ENCODE data around the gene PDE10A.
"Not testable (repeated sequence)": the region's sequence is repeated elsewhere in the genome, so short reads cannot be mapped to it uniquely, and the experiment has no call there.

Gene PDE10A

DNA sequence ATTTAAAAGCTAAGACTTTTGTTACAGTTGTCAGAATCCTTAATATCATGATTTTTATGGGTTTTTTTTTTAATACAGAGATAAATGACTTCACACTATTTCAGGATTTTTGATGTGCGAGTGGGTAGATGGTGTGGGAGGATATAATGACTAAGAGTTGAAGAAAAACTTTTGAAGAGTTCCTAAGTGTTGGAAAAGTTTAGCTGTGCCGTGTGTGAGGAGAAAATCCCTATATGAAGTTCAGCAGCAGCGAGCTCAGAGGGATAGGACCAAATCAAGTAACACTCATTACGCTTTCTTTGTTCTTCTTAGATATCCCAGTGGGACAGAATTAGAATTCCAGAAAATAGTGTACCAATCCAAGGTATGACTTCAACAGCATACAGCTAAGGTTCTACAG lies 34.1 kb downstream of the PDE10A start:
- DNase-seq (ENCODE audit: low read depth in 1 of 2, low spot score in 1 of 2) = no peak

DNA sequence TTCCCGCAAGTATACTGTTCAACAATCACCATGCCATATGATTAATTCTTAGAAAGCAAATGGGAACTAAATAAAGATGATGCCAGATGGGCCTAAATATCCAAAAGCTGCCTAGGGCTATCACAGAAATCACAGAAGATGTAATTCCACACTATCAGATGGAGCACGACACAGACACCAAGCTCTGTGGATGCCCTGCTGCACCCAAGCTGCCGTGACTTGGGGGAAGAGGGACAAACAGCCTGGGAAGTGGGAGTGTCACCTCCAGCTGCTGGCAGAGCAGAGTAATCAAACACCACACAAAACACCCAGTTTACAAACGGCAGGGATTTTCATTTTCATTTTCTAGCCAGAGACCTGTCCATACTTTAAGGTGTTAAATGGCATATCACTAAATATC lies 35.7 kb downstream of the PDE10A start:
- no peak for DNase-seq (ENCODE audit: low read depth in 1 of 2, low spot score in 1 of 2)

GRCh38 chr6:165626711-165627110 lies 36.3 kb downstream of the PDE10A start:
- DNase-seq (ENCODE audit: low read depth in 1 of 2, low spot score in 1 of 2) = no peak

DNA sequence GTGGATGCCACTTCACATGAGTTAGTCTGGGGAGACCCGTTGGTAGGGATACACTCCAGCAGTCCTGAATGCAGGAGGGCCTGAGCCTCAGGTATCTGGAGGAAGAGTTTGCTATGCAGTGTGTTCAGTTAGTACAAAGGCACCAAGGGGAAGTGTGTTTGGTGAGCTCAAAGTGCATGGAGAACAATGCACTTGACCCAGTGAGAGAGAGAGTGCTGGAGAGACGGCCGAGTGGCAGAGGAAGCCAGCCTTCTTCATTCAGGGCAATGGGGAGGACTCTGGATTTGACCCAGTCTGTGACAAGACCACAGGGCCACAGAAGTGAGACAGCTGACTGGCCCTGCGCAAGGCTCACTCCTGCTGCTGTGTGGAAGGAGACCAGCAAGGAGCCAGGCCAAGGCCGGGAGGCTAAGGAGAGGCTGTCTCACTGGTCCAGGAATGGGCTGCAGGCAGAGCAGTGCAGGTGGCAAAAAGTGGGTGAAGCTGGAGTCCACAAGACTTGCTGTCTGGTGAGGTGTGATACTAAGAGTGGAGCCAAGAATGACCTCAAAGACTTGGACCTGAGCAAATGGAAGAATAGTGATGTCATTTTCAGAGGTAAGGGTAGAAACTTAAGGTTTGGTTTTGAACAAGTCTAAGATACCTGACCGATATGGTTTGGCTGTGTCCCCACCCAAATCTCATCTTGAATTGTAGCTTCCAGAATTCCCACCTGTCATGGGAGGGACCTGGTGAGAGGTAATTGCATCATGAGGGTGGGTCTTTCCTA lies 38.0 kb downstream of the PDE10A start:
- no peak for DNase-seq (ENCODE audit: low read depth in 1 of 2, low spot score in 1 of 2)

DNA sequence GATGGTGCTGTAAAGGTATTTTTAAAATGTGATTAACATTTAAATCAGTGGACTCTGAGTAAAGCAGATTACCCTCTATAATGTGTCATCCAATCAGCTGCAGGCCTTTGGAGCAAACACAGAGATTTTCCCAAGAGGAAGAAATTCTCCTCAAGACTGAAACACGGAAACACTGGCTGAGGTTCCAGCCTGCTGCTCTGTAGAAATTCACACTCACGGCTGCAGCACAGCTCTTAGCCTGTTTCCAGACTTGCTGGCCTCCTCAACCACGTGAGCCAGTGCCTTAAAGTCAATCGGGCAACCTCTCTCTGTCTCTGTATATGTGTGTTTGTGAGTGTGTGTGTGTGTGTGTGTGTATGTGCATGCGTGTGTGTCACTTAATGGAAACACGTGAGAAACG lies 41.1 kb downstream of the PDE10A start:
- no peak for DNase-seq (ENCODE audit: low read depth in 1 of 2, low spot score in 1 of 2)

DNA sequence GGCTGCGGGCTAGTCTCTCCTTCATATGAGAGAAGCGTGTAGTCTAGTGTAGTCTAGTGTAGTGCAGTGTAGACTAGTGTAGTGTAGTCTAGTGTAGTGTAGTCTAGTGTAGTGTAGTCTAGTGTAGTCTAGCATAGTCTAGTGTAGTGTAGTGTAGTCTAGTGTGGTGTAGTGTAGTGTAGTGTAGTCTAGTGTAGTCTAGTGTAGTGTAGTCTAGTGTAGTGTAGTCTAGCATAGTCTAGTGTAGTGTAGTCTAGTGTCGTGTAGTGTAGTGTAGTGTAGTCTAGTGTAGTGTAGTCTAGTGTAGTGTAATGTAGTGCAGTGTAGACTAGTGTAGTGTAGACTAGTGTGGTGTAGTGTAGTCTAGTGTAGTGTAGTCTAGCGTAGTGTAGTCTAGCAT lies 44.1 kb downstream of the PDE10A start:
- DNase-seq (ENCODE audit: low read depth in 1 of 2, low spot score in 1 of 2) = not testable (repeated sequence)

GRCh38 chr6:165618241-165618640 lies 44.8 kb downstream of the PDE10A start:
- DNase-seq (ENCODE audit: low read depth in 1 of 2, low spot score in 1 of 2) = no peak

DNA sequence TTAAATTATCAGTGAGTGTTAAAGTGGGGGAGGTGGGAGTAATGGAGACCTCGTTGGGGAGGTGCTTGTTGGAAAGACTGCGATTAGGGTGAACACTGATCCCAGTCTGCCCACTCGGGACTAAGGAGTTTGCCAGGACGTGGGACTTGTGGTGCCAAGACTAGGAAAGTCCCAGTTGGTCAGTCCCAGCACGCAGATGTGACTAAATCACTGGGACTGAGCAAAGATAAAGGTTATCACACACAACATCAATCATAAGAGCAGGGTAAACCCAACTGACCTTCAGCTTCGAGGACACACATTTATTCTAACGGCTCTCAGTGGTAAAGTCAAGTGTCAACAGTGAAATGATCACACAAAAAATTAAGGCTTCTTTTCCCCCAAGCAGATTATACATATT lies 45.5 kb downstream of the PDE10A start:
- no peak for DNase-seq (ENCODE audit: low read depth in 1 of 2, low spot score in 1 of 2)

- DNase-seq (ENCODE audit: low read depth in 1 of 2, low spot score in 1 of 2) = no peak
These were observed 46.9 kb downstream of the PDE10A start for GRCh38 chr6:165616116-165616515.

GRCh38 chr6:165615636-165616035 lies 47.4 kb downstream of the PDE10A start:
- no peak for DNase-seq (ENCODE audit: low read depth in 1 of 2, low spot score in 1 of 2)

- DNase-seq (ENCODE audit: low read depth in 1 of 2, low spot score in 1 of 2) = no peak
These were observed 51.7 kb downstream of the PDE10A start for GRCh38 chr6:165611294-165611693.

- not testable (repeated sequence) for DNase-seq (ENCODE audit: low read depth in 1 of 2, low spot score in 1 of 2)
These were observed 54.5 kb downstream of the PDE10A start for GRCh38 chr6:165608577-165608976.

DNA sequence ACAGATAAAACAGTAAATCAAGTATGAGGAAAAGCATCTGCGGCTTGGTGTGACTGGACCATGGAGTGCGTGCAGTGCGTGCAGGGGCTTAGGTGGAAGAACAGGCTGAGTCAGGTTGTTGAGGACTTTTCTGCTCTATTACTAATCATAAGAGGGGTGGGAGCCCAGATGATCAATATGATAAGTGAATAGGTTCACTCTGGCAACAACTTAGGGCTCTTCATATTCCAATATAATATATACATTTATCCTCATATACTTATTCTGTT lies 56.4 kb downstream of the PDE10A start:
- no peak for DNase-seq (ENCODE audit: low read depth in 1 of 2, low spot score in 1 of 2)

DNA sequence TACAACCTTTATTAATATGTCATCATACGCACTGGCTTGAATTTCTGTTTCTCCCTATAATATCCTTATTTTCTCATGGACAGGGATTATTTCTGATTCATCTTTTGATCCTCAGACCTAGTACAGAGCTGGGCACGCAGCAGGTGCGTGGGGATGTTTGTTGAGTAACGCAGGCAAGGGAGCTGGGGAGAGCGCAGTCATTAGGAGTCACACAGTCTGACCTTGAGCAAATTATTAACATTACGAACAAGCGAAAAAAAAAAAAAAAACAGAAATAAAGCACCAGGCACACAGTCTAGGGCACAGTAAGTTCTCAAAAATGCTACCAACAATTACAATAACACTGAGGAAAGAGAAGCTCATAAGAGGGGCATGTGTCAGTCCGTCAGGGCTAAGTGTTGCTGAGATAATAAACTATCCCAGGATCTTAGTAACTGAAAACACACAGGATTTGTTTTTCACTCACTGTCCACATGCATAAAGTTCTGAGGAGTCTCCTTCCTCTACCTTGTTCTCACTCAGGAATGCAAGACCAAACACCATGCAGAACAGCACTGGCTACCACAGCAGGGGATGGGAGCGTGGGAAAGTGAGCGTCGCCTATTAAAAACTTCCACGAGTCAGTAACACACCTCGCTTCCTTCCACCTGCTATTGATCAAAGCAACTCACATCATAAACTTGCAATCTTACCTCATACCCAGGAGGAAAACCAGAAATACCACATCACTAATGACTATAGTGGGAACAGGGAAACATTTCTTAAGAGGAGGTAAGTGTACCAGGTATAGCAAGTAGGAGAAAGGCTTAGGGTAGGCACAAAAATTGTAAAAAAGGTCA lies 56.9 kb downstream of the PDE10A start:
- no peak for DNase-seq (ENCODE audit: low read depth in 1 of 2, low spot score in 1 of 2)

- DNase-seq (ENCODE audit: low read depth in 1 of 2, low spot score in 1 of 2) = no peak
These were observed 57.7 kb downstream of the PDE10A start for GRCh38 chr6:165605182-165605875.

GRCh38 chr6:165602291-165602690 lies 60.8 kb downstream of the PDE10A start:
- DNase-seq (ENCODE audit: low read depth in 1 of 2, low spot score in 1 of 2) = no peak

- DNase-seq (ENCODE audit: low read depth in 1 of 2, low spot score in 1 of 2) = no peak
These were observed 62.4 kb downstream of the PDE10A start for GRCh38 chr6:165600606-165601005.

DNA sequence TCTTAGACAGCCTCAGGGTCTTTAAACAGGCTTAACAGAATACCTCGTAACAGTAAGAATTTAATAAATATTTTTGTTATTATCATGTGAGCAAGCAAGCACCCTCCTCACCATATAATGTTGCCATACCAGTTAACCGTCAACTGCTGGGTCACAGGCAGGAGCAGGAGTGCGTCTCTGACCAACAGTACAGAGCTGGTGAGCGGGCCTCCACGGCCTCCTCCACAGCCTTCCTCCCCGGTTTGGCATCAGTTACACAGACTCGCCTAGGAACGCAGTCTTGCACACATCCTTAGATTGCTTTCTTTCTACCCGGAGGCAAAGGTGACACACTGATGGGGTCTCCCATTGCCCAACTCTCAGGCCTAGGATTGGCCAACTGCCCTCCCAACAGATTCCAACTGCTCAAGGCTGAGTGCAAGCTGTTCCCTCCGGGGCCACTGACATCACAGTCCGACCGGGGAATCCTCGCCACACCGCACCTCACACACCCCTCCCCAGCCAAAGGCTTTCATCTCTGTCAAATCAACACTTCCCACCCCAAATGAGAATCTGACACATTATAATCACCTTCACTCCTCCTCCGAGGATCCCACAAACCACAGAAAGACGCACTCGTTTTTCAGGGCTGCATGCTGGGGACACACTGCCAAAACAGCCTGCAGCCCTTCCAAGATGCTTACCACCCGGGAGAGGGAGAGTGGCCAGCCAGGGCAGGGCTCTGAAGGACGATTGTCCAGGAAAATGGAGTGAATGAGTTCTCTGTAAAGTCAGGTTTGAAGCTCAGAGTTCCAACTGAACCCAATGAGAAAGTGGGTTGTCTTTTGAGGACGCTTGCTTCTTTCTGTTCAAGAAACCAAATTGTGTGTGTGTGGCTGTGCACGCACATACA lies 63.2 kb downstream of the PDE10A start:
- no peak for DNase-seq (ENCODE audit: low read depth in 1 of 2, low spot score in 1 of 2)

DNA sequence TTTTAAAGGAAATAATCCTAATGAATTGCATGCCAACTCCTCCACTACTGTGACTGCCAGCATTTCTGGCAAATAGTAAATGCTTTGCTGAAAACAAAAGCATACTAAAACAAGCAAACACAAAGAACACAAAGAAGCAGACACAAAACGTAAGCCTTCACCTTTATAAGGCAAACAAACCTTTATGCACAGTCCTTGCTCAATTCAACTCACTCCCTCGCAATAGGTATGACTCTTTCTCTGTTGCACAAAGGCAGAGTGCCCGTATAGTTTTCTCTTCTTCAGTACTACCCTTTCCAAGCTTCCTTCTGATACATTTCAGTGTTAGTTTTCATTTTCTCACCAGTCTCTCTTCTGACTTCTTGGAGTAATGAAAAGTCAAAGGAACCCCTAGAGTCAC lies 63.9 kb downstream of the PDE10A start:
- no peak for DNase-seq (ENCODE audit: low read depth in 1 of 2, low spot score in 1 of 2)

DNA sequence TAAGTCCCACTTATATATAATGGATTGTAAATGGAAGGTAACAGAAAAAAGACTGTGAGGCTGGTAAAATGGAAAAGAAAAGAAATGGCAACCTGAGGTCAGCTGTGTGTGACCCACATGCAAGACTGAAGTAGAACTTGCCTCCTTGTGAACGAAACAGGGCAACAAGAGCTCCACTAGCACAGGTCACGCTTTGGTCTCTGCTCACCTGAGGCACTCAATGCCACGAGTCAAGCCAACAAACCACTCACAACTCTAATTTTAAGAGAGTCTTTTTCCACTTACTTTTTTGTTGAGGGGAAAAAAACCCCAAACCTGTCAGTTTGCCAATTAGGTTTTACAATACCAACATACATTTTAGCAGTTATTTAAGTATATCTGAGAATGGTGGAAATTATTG lies 65.2 kb downstream of the PDE10A start:
- DNase-seq (ENCODE audit: low read depth in 1 of 2, low spot score in 1 of 2) = no peak
